IPS-18c (cell line): ENCODE results near the gene ATP13A5.

Experiments
- H3K4me3 ChIP-seq: 2 replicates; pipeline ENCODE4 v1.7.0; 2013; ENCODE audit warnings: low read depth, mild to moderate bottlenecking, low read length, moderate library complexity; ENCODE audit not compliant: insufficient read depth
- H3K9me3 ChIP-seq: one replicate; pipeline ENCODE4 v1.6.1; 2013; ENCODE audit warnings: mild to moderate bottlenecking, low read length, moderate library complexity; ENCODE audit not compliant: control insufficient read depth, insufficient read depth

The ATP13A5 gene

DNA sequence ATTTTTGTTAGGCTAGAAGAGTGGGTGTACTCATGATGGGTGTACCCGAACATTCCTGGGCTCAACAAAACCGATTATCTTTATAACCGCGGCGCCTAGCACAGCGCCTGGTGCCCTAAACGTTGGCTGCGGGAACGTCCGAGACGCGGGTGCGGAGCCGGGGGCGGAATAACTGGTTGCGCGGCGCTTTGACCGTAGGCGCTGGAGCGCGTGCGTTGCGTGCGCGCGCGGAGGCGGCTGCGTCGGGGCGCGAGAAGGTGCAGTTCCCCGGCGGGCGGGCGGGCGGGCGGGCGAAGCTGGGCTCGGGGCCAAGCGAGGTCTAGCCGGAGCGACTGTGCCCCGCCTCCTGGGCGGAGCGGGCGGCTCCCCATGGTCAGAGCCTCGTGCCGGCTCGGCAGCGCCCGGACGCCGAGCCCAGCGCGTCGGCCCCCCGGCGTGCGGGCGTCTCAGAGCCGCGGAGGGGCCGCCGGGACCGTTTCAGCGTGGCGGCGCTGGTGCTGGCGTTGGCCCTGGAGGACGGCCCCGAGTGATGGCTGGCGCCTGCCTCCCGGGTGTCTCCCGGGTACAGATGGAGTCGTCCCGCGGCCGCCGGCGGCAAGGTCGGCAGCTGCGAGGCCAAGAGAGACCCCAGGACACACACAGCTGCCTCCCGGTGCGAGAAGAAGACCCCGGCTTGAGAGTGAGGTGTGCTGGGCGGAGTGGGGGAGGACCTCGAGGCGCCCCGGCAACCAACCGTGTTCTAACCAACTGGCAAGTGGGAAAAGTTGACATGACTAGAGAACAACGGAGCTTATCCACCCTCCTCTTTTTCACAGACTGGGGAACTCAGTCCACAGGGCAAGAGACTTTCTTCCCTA lies 137.5 kb downstream of the ATP13A5 start, which contains the start of gene PLAAT1:
TSS of gene PLAAT1 (plus strand) at position 373 of the 857 bp plus-strand sequence. CDS start 14,429 bp downstream, outside the sequence.
- peak within 1 kb of the TSS; percentile 56 for H3K4me3 ChIP-seq
- no peaks in the 10 kb centered on the region for H3K9me3 ChIP-seq

DNA sequence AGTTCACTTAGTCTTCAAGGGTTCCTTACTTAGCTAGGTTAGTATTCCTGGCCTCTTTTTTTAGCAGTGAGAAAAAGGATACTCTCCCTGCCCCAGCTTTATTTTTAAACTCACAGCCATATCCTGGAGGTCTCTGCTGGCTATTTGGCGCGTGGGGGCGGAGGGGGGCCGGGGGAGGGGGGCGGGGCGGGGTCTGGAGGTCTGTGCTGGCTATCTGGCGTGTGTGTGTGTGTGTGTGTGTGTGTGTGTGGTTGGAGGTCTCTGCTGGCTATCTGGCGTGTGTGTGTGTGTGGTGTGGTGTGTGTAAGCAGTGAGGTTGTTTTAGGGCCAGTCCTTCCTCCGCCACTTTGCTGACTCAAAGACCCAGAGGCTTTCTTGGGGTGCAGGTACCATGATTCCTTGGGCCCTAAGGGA lies 138.1 kb downstream of the ATP13A5 start:
- Histone ChIP-seq H3K9me3 (no peaks in the 10 kb centered on the region), H3K4me3 (peak overlapping the region; percentile 56)

DNA sequence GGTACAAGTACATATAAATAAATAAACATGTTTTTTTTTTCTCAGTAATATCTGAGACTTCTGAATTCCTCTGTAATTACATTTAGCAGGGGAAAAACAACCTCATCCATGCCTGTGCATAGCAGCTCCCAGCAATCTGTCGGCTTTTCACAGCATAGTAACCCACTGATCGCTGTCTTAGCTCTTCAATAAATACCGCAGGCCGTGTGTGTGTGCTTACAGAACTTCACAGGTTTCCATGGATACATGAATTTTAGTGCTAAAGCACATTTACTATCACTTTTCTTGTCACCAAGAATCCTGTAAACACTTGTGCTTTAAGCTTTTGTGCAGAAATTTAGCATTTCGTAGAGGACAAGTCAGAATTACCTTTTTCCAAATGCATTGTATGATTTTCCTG lies 141.5 kb downstream of the ATP13A5 start:
- Histone ChIP-seq H3K4me3 (no peak overlapping the region), H3K9me3 (no peaks in the 10 kb centered on the region)

DNA sequence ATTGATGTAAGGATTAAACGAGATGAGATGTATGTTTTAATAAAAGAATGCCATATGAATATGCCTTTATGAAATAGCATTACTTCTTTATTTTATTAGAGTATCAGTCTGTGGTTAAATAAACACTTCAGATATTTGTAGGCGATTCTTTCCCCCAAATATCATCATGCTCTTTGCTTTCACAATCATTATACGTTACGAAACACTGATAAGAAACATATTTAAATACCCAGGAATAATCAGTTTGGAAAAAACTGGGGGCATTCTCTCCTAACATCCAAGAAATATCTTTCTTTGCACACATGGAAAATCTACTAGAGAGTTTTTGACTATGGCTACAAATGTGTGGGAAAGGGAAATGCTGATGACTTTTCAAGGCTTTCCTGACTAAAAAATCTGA lies 142.0 kb downstream of the ATP13A5 start:
- no peak overlapping the region for H3K4me3 ChIP-seq

DNA sequence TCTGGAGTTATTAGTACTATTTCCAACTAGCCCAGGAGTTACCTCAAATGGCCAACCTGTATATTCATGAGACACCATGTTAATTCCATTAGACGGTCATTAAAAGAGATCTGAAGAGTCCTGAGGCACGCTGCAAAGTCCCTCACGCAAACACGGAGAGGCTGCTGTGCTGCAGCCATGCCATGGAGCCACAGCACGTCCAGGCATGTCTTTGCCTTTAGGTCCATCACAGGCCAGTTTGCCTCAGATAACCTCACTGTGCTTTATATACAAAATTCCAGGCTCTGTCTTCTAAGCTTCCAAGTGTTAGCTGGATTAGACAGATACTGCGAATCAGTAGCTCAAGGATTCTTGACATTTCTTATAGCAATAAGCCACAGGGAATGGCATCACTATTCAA lies 147.4 kb downstream of the ATP13A5 start:
- H3K9me3 ChIP-seq, result no peaks in the 10 kb centered on the region
- no peak overlapping the region for H3K4me3 ChIP-seq

More for the DNA sequence above, 142.0 kb downstream of the ATP13A5 start:
- no peaks in the 10 kb centered on the region for H3K9me3 ChIP-seq

DNA sequence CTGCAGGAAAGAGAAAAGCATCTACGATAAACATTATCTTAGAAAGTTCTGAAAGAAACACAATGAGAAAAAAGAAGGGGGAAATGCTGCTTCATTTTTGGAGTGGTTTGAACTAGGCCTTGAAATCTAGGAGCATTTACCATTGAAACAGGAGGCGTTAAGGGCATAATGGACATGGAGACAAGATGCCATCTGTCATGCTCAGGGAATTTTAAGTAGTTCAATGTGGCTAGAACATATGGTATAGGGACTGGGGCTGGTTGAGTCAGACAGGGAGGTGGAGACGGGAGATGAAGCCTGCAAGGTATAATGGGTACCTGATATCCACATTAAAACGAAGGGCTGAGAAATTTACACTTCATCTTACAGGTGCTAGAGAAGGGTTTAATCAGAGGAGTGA lies 147.9 kb downstream of the ATP13A5 start:
- H3K9me3 ChIP-seq, result no peaks in the 10 kb centered on the region
- no peak overlapping the region for H3K4me3 ChIP-seq

DNA sequence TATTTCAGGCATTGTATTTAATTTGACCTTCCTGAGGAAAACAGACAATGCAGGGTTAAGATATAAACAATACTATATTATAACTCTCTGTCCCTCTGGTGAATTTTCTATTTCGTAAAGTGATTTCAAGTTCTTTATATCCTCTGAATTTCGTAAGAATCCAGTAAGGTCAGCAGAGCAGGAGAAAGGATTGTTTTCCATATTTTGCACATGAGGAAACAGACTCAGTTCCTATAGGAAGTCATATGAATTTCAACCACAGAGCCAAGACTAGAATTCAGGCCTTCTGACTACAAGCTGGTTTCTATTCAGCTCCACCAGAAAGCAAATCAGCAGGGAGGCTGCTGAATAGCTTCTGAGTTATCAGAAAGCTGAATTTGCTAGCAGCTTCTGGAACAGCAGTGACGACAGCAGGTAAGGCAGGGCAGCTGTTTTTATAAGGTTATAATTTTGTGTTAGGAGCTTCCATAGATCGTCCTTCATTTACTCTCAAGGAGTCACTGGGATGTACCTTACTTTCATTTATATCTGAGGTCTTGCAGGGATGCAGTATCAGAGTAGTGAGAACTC lies 148.6 kb downstream of the ATP13A5 start:
- no peak overlapping the region for H3K4me3 ChIP-seq
- no peaks in the 10 kb centered on the region for H3K9me3 ChIP-seq

DNA sequence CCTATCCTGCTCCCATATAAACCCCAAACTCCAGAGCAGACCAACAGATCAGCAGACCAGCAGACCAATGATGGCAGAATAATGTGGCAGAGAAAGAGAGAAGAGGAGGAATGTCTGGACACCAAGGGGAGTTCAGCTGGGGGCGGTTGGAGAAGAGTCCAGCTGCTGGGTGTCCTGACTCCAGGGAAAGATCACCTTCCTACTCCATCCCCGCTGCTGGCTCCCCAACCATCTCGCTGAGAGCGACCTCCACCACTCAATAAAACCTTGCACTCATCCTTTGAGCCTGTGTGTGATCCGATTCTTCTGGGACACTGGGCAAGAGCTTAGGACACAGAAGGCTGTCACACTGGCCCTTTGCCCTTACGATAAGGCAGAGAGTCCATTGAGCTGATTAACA lies 150.3 kb downstream of the ATP13A5 start:
- no peaks in the 10 kb centered on the region for H3K9me3 ChIP-seq

DNA sequence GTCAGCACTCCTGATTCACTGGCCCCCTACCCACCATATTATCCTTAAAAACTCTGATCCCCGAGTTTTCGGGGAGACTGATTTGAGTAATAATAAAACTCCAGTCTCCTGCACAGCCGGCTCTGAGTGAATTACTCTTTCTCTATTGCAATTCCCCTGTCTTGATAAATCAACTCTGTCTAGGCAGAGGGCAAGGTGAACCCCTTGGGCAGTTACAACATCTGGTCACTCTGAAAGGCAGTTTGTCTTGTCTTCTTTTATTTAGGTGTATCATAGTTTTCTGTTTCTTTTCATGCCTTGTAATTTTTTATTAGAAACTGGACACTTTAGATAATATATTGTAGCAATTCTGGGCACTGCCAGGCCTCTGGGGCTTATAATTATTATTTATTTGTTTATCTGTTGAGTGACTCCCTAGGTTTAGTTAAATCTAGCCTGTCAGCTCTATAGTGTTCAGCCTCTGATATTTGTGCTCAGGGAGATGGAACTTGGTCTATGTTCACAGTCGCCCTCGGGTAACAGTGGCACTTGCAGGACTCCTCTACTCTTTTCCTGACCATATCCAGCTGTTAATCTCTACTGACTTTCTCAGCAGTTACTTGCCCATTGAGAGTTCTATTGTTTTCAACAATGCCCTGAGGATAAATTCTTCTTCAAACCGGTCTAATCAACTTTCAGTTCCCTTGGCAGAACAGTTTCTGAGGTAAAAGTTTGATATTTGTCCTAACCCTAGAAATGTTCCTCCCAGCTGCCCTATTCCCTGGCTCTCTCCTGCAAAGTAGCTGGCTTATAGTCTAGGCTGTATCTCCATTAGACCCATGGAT lies 153.0 kb downstream of the ATP13A5 start:
- H3K9me3 ChIP-seq, result no peaks in the 10 kb centered on the region

More for the DNA sequence above, 150.3 kb downstream of the ATP13A5 start:
- no peak overlapping the region for H3K4me3 ChIP-seq

More for the DNA sequence above, 153.0 kb downstream of the ATP13A5 start:
- no peak overlapping the region for H3K4me3 ChIP-seq
